ENCODE measurements around the gene PDZD2.

GRCh38 chr5:32098890-32099310 lies 460.0 kb downstream of the PDZD2 start:
- TF ChIP-seq CTCF (IDR thresholded peaks at IDR 0.05): no peak
- TF ChIP-seq POLR2A (IDR thresholded peaks at IDR 0.05): no peak

Measured in prostate gland (tissue), 2 donors.